ENCODE measurements around the gene ELK1. TPM values are rescaled to one million over a fixed set of nuclear protein-coding genes. Genes with fewer than 3 reads are reported as not detected.

Gene ELK1
- total RNA-seq, 1 donor from 2014 or later = 13.4 TPM

GRCh38 chrX:47645530-47645929 is 4.8 kb downstream of the ELK1 start:
- DNase-seq = no peak

- peak; percentile 51 for DNase-seq
Observed at GRCh38 chrX:47644557-47645091, 5.7 kb downstream of the ELK1 start.

GRCh38 chrX:47643926-47644325 is 6.4 kb downstream of the ELK1 start:
- peak; percentile 69 for DNase-seq

GRCh38 chrX:47638816-47639215 is 11.5 kb downstream of the ELK1 start:
- DNase-seq = no peak

- peak; percentile 82 for DNase-seq
Observed at GRCh38 chrX:47637546-47638195, 12.7 kb downstream of the ELK1 start.

GRCh38 chrX:47634871-47635575 is 15.3 kb downstream of the ELK1 start:
- DNase-seq = no peak

GRCh38 chrX:47633689-47634590 is 16.4 kb downstream of the ELK1 start:
- no peak for DNase-seq

GRCh38 chrX:47632666-47633065 is 17.7 kb downstream of the ELK1 start:
- no peak for DNase-seq

GRCh38 chrX:47631676-47632075 is 18.7 kb downstream of the ELK1 start:
- no peak for DNase-seq

GRCh38 chrX:47629419-47630200 is 20.8 kb downstream of the ELK1 start, which contains the start of gene CFP:
Gene CFP (minus strand): TSS chrX:47629930. CDS start chrX:47629844, 86 bp downstream.
- no peak for DNase-seq

GRCh38 chrX:47628982-47629381 is 21.4 kb downstream of the ELK1 start:
- no peak for DNase-seq

- DNase-seq = no peak
Observed at GRCh38 chrX:47625365-47625764, 25.0 kb downstream of the ELK1 start.

GRCh38 chrX:47623540-47624027 is 26.8 kb downstream of the ELK1 start:
- DNase-seq = peak; percentile 76

GRCh38 chrX:47621851-47622250 is 28.5 kb downstream of the ELK1 start:
- no peak for DNase-seq

GRCh38 chrX:47620303-47620685 is 30.1 kb downstream of the ELK1 start:
- DNase-seq = no peak

GRCh38 chrX:47619486-47620302 is 30.7 kb downstream of the ELK1 start, which contains the start of gene SYN1:
Gene SYN1 (minus strand): TSS chrX:47619857. CDS start chrX:47619728, 129 bp downstream.
- DNase-seq = peak; percentile 84

GRCh38 chrX:47618923-47619485 is 31.4 kb downstream of the ELK1 start:
- DNase-seq = no peak

- no peak for DNase-seq
Observed at GRCh38 chrX:47614618-47615017, 35.7 kb downstream of the ELK1 start.

- no peak for DNase-seq
Observed at GRCh38 chrX:47613082-47613481, 37.3 kb downstream of the ELK1 start.

- no peak for DNase-seq
Observed at GRCh38 chrX:47612418-47612817, 37.9 kb downstream of the ELK1 start.

GRCh38 chrX:47611926-47612325 is 38.4 kb downstream of the ELK1 start:
- DNase-seq = no peak

Measured in dermis blood vessel endothelial cell (primary cell).